ENCODE measurements around the gene LAMTOR2. TPM values are rescaled to one million over a fixed set of nuclear protein-coding genes. Genes with fewer than 3 reads are reported as not detected.

The LAMTOR2 gene
- total RNA-seq, 2 donors from 2014 or later, result 84.4 to 101 TPM

DNA sequence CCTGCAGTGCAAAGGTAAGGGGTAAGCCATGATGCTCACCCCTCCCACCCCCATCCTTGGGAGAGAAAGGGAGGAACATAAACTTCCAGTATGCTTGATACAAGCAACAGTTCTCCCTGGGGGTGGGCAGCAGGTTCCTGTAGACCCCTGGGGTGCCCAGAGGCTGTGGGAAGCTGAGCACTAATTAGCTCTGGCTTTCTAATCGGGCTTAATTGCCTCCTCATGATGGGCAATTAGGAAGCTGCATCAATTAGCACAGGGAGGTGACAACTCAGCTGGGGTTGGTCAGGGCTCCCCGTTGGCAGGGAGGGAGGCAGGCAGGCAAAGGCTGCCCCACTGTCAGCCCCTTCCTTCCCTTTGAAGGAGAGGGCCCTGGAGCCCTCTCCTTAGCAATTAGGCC is 44.2 kb downstream of the LAMTOR2 start:
- no peak overlapping the region for H3K27ac Mint-ChIP-seq
- H3K4me1 Mint-ChIP-seq, result peaks cover 32% of the 10 kb centered on the region

DNA sequence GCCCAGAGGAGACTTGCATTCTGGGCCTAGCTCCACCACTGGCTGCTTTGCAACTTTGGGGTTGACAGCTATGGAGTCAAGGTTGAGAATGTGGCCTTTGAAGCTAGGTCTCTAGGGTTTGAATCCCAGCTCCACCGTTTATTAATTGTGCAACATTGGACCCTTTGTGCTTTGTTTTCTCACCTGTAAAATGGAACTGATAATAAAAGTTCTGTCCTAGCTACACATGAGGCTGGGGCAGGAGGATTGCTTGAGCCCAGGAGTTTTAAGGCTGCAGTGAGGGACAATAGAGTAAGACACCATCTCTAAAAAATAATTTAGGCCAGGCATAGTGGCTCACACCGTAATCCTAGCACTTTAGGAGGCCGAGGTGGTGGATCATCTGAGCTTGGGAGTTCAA is 44.7 kb downstream of the LAMTOR2 start:
- H3K27ac Mint-ChIP-seq, result no peak overlapping the region
- TF ChIP-seq, protein P1, sequence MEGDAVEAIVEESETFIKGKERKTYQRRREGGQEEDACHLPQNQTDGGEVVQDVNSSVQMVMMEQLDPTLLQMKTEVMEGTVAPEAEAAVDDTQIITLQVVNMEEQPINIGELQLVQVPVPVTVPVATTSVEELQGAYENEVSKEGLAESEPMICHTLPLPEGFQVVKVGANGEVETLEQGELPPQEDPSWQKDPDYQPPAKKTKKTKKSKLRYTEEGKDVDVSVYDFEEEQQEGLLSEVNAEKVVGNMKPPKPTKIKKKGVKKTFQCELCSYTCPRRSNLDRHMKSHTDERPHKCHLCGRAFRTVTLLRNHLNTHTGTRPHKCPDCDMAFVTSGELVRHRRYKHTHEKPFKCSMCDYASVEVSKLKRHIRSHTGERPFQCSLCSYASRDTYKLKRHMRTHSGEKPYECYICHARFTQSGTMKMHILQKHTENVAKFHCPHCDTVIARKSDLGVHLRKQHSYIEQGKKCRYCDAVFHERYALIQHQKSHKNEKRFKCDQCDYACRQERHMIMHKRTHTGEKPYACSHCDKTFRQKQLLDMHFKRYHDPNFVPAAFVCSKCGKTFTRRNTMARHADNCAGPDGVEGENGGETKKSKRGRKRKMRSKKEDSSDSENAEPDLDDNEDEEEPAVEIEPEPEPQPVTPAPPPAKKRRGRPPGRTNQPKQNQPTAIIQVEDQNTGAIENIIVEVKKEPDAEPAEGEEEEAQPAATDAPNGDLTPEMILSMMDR (conservative IDR thresholded peaks at IDR 0.05), result no peak
- peaks cover 68% of the 10 kb centered on the region for H3K36me3 ChIP-seq (ENCODE audit: control insufficient read depth, insufficient read depth, low read length)
- no peak overlapping the region for H3K4me3 Mint-ChIP-seq
- no peaks in the 10 kb centered on the region for H3K4me1 ChIP-seq (ENCODE audit: control insufficient read depth, insufficient read depth, low read length)
- no peak overlapping the region for H3K4me3 ChIP-seq (ENCODE audit: low read length)
- H3K27me3 Mint-ChIP-seq (ENCODE audit: insufficient read depth), result no peaks in the 10 kb centered on the region
- WGBS, 2 experiments (ENCODE audit: insufficient coverage in 1 of 2, insufficient read length in 1 of 2), result 82 to 89% methylated on average over 3 of the region's 3 CpGs
- peaks cover 36% of the 10 kb centered on the region for H3K4me1 Mint-ChIP-seq
- H3K27me3 ChIP-seq (ENCODE audit: control insufficient read depth, insufficient read depth, low read length, poor library complexity, severe bottlenecking), result no peaks in the 10 kb centered on the region
- H3K36me3 Mint-ChIP-seq (ENCODE audit: low read depth), result peaks cover 20% of the 10 kb centered on the region
- no peak for DNase-seq
- H3K27ac ChIP-seq (ENCODE audit: low read depth, low read length), result no peak overlapping the region
- H3K9me3 Mint-ChIP-seq, result no peaks in the 10 kb centered on the region
- H3K9me3 ChIP-seq (ENCODE audit: control insufficient read depth, low read length), result no peaks in the 10 kb centered on the region
- H3K9ac ChIP-seq (ENCODE audit: extremely low read depth, low read length, poor library complexity, severe bottlenecking), result no peak overlapping the region

More for the DNA sequence above, 44.2 kb downstream of the LAMTOR2 start:
- Mint-ChIP-seq H3K9me3 (no peaks in the 10 kb centered on the region), H3K27me3 (ENCODE audit: insufficient read depth) (no peaks in the 10 kb centered on the region), H3K36me3 (ENCODE audit: low read depth) (peaks cover 25% of the 10 kb centered on the region), H3K4me3 (no peak overlapping the region)
- Histone ChIP-seq H3K27me3 (ENCODE audit: control insufficient read depth, insufficient read depth, low read length, poor library complexity, severe bottlenecking) (no peaks in the 10 kb centered on the region), H3K4me3 (ENCODE audit: low read length) (no peak overlapping the region), H3K27ac (ENCODE audit: low read depth, low read length) (no peak overlapping the region), H3K4me1 (ENCODE audit: control insufficient read depth, insufficient read depth, low read length) (no peaks in the 10 kb centered on the region), H3K9ac (ENCODE audit: extremely low read depth, low read length, poor library complexity, severe bottlenecking) (no peak overlapping the region), H3K36me3 (ENCODE audit: control insufficient read depth, insufficient read depth, low read length) (peaks cover 73% of the 10 kb centered on the region), H3K9me3 (ENCODE audit: control insufficient read depth, low read length) (no peaks in the 10 kb centered on the region)
- peak; percentile 42 for DNase-seq
- 60 to 78% methylated on average over 2 of the region's 2 CpGs for WGBS, 2 experiments (ENCODE audit: insufficient coverage in 1 of 2, insufficient read length in 1 of 2)
- TF ChIP-seq, protein P1 (conservative IDR thresholded peaks at IDR 0.05), result no peak

DNA sequence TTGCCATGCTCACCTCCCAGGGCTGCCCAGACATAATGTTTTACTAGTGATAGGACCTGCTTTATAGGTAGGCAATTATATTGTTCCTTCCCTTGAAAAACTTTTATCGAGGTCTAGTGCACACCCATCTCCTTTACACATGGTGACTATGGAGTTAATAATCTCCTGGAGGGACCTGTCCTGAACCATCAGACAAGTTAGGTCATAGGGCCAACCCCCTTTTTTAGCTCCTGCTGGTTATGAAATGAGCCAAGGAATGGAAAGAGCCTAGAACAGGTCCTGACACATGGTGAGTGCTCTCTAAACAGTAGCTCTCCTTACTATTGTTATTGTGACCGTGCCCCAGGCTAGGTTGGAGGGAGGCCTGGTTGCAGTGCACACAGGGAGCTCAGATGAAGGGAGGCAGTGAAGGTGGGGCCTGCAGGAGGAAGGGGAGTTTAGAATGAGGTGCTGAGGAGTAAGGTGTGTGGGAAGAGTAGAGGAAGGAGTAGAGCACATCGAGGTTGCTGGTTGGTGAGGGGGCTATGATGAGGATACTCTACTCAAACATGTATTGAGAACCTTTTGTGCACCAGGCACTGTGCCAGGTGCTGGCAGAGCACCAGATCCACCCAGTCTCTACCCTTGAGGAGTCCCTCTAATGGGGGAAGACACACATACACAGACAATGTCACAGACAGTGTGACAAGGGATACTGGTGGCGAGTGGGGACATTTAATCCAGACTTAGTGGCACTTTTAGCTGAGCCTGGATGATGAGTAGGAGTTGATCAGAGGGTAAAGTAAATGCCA is 45.8 kb downstream of the LAMTOR2 start:
- no peaks in the 10 kb centered on the region for H3K27me3 Mint-ChIP-seq (ENCODE audit: insufficient read depth)
- H3K4me1 ChIP-seq (ENCODE audit: control insufficient read depth, insufficient read depth, low read length), result peaks cover 3% of the 10 kb centered on the region
- peaks cover 17% of the 10 kb centered on the region for H3K36me3 Mint-ChIP-seq (ENCODE audit: low read depth)
- no peaks in the 10 kb centered on the region for H3K27me3 ChIP-seq (ENCODE audit: control insufficient read depth, insufficient read depth, low read length, poor library complexity, severe bottlenecking)
- peak overlapping the region; percentile 42 for H3K27ac Mint-ChIP-seq
- TF ChIP-seq, protein P1 (conservative IDR thresholded peaks at IDR 0.05), result no peak
- H3K4me1 Mint-ChIP-seq, result peaks cover 48% of the 10 kb centered on the region
- H3K4me3 ChIP-seq (ENCODE audit: low read length), result no peak overlapping the region
- H3K27ac ChIP-seq (ENCODE audit: low read depth, low read length), result no peak overlapping the region
- no peak overlapping the region for H3K9ac ChIP-seq (ENCODE audit: extremely low read depth, low read length, poor library complexity, severe bottlenecking)
- no peaks in the 10 kb centered on the region for H3K9me3 ChIP-seq (ENCODE audit: control insufficient read depth, low read length)
- H3K36me3 ChIP-seq (ENCODE audit: control insufficient read depth, insufficient read depth, low read length), result peaks cover 65% of the 10 kb centered on the region
- no peak overlapping the region for H3K4me3 Mint-ChIP-seq
- no peak for DNase-seq
- H3K9me3 Mint-ChIP-seq, result no peaks in the 10 kb centered on the region
- WGBS, 2 experiments (ENCODE audit: insufficient coverage in 1 of 2, insufficient read length in 1 of 2), result 92 to 93% methylated on average over 2 to 4 of the region's 4 CpGs

All from endodermal cell (in vitro differentiated cells).